Measurements from ENCODE around the gene CRACDL.

DNA sequence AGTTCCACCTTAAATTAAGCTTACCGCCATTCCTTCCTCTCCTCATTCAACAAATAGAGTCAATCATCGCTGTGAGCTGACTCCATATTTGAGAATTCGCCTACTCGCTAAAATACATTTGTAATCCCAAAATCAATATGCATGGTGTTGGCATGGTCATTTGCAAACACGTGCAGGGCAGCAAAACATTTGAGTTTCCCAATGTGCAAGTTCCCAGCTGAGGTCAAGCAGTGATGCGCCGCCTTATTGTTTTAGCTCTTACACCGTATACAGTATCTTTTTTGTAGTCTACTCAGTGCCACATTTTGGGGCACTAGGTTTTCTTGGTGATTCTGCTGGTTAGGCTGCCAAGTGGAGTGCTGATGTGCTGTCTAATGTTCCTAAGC lies 131.8 kb downstream of the CRACDL start:
- TF ChIP-seq, protein P1, sequence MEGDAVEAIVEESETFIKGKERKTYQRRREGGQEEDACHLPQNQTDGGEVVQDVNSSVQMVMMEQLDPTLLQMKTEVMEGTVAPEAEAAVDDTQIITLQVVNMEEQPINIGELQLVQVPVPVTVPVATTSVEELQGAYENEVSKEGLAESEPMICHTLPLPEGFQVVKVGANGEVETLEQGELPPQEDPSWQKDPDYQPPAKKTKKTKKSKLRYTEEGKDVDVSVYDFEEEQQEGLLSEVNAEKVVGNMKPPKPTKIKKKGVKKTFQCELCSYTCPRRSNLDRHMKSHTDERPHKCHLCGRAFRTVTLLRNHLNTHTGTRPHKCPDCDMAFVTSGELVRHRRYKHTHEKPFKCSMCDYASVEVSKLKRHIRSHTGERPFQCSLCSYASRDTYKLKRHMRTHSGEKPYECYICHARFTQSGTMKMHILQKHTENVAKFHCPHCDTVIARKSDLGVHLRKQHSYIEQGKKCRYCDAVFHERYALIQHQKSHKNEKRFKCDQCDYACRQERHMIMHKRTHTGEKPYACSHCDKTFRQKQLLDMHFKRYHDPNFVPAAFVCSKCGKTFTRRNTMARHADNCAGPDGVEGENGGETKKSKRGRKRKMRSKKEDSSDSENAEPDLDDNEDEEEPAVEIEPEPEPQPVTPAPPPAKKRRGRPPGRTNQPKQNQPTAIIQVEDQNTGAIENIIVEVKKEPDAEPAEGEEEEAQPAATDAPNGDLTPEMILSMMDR (IDR thresholded peaks at IDR 0.05): no peak
- TF ChIP-seq POLR2AphosphoS5 (IDR thresholded peaks at IDR 0.05) (no peak), POLR2A (IDR thresholded peaks at IDR 0.05) (no peak), EP300 (IDR thresholded peaks at IDR 0.05) (no peak)
